ENCODE data around the gene AFAP1.

DNA sequence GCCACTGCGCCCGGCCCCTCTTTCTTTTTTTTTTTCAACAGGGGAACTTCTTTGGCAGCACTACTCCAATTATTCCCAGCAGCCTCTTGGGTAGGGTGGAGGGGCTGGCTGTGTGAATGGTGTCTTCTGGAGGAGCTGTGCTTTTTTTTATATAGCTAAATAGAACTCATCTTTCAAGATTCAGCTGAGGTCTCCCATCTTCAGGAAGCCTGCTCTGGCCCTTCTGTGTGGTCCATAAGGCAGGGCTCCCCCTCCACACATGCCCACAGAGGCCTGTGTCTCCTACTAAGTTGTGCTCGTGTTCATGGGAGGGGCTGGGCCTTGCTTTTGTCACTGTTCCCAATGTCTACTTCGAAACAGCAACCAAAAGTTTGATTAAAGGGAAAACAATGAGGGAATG, 116.8 kb downstream of the AFAP1 start:
- TF ChIP-seq POLR2AphosphoS5 (IDR thresholded peaks at IDR 0.05; ENCODE audit: low read depth, low read length) (no peak), TAF1 (IDR thresholded peaks at IDR 0.05; ENCODE audit: borderline replicate concordance, low read depth, low read length) (no peak), POLR2A (IDR thresholded peaks at IDR 0.05; ENCODE audit: low read depth, low read length) (no peak)
